GM12891 (cell line): Measurements from ENCODE around the gene RAB20.

Experiments
- POLR2A ChIP-seq: IDR thresholded peaks from 2 replicates; pipeline ENCODE4 v1.6.1; 2011; ENCODE audit warnings: low read depth, low read length, control low read depth
- POLR2AphosphoS5 ChIP-seq: IDR thresholded peaks from 2 replicates; pipeline ENCODE4 v1.6.1; 2011; ENCODE audit warnings: low read depth, low read length, control low read depth
- POU2F2 ChIP-seq: IDR thresholded peaks from 2 replicates; pipeline ENCODE4 v1.6.1; 2011; ENCODE audit warnings: low read depth, mild to moderate bottlenecking, control low read depth, low read length, moderate library complexity
- SPI1 ChIP-seq: IDR thresholded peaks from 2 replicates; pipeline ENCODE4 v1.6.1; 2011; ENCODE audit warnings: low read depth, low read length, control low read depth
- TAF1 ChIP-seq: IDR thresholded peaks from 2 replicates; pipeline ENCODE4 v1.6.1; 2011; ENCODE audit warnings: low read depth, low read length, control low read depth

- no peak for TF ChIP-seq SPI1
- no peak for TF ChIP-seq POLR2AphosphoS5
- TF ChIP-seq POLR2A: no peak
- no peak for TF ChIP-seq TAF1
- no peak for TF ChIP-seq POU2F2
These were observed 42.5 kb downstream of the RAB20 start for GRCh38 chr13:110519046-110519445.
